DND-41 (cell line): Measurements from ENCODE around the gene TMEM132D.

ENCODE experiments used
- ATAC-seq: fragments of 200-7000 bp; cut with Tn5 transposase; 3 replicates; pipeline ENCODE4 v1.9.1; 2021; ENCODE audit warnings: low read depth; ENCODE audit not compliant: insufficient read depth
- DNase-seq: peaks from one replicate; pipeline ENCODE4 v3.0.0-alpha.2; 2020
- H2AFZ ChIP-seq: 2 replicates; pipeline ENCODE4 v1.6.0; 2012; ENCODE audit warnings: low read depth, low read length
- H3K27ac ChIP-seq: 2 replicates; pipeline ENCODE4 v1.5.1; 2012; ENCODE audit warnings: low read length, inconsistent platforms
- H3K27me3 ChIP-seq: fragments of 200-600 bp; sonication (generic); 2 replicates; pipeline ENCODE4 v1.6.0; 2012; ENCODE audit warnings: low read length, mild to moderate bottlenecking, inconsistent platforms; ENCODE audit not compliant: insufficient read depth, poor library complexity
- H3K36me3 ChIP-seq: 2 replicates; pipeline ENCODE4 v1.5.1; 2012; ENCODE audit warnings: low read length, inconsistent platforms; ENCODE audit not compliant: insufficient read depth
- H3K4me1 ChIP-seq: 2 replicates; pipeline ENCODE4 v1.5.1; 2012; ENCODE audit warnings: mild to moderate bottlenecking, low read length; ENCODE audit not compliant: insufficient read depth
- H3K4me2 ChIP-seq: 2 replicates; pipeline ENCODE4 v1.6.0; 2012; ENCODE audit warnings: mild to moderate bottlenecking, moderate library complexity, low read length, inconsistent platforms; ENCODE audit not compliant: insufficient read depth
- H3K4me3 ChIP-seq, 2 experiments: fragments of 200-600 bp in 1 of 2; shearing (Covaris generic) in 1 of 2; 2 replicates each; pipeline ENCODE4 v1.5.1; 2012 to 2016; ENCODE audit warnings: inconsistent platforms in 2 of 2, low read length in 2 of 2, mild to moderate bottlenecking in 2 of 2, low read depth in 1 of 2, moderate library complexity in 1 of 2
- H3K79me2 ChIP-seq: 2 replicates; pipeline ENCODE4 v1.6.0; 2012; ENCODE audit warnings: low read length, inconsistent platforms; ENCODE audit not compliant: insufficient read depth
- H3K9ac ChIP-seq: 2 replicates; pipeline ENCODE4 v1.6.0; 2012; ENCODE audit warnings: low read depth, mild to moderate bottlenecking, inconsistent platforms, low read length, moderate library complexity
- H3K9me3 ChIP-seq: 2 replicates; pipeline ENCODE4 v1.5.1; 2012; ENCODE audit warnings: low read length, moderate library complexity, mild to moderate bottlenecking, inconsistent platforms; ENCODE audit not compliant: insufficient read depth, severe bottlenecking
- H4K20me1 ChIP-seq: 2 replicates; pipeline ENCODE4 v1.6.0; 2012; ENCODE audit warnings: low read length; ENCODE audit not compliant: insufficient read depth
- CTCF ChIP-seq: IDR thresholded peaks from 2 replicates; pipeline ENCODE4 v1.5.1; 2012; ENCODE audit warnings: borderline replicate concordance, low read length, moderate library complexity, mild to moderate bottlenecking; ENCODE audit not compliant: poor library complexity, severe bottlenecking; ENCODE audit errors: extremely low read depth
- EZH2 ChIP-seq: IDR thresholded peaks from 3 replicates; pipeline ENCODE4 v1.6.1; 2012; ENCODE audit warnings: borderline replicate concordance, low read depth, mild to moderate bottlenecking, moderate library complexity, low read length, inconsistent platforms; ENCODE audit not compliant: severe bottlenecking

Gene TMEM132D

DNA sequence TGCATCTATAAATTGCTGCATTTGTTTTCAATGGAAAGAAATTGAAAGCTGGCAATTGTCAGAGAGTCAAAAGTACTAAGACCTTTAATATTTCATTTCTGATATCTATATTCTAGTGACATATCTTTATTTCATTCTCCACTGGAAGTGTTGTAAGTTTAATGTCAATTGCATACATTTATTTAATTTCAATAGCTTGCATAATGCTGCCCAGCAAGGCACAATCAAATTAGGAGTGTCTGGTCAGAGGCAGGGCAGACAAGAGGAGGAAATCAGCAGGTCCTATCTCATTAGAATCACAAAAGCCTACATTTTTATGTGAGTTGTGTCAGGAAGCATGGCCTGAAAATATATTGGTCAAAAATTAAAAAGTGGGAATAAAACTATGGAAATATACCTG is 112.9 kb downstream of the TMEM132D start:
- Histone ChIP-seq H3K9me3 (no peaks in the 10 kb centered on the region), H3K9ac (no peak overlapping the region), H3K27ac (no peak overlapping the region), H4K20me1 (no peaks in the 10 kb centered on the region), H2AFZ (no peak overlapping the region), H3K27me3 (no peaks in the 10 kb centered on the region), H3K4me1 (no peaks in the 10 kb centered on the region), H3K4me3 (no peak overlapping the region), H3K36me3 (no peaks in the 10 kb centered on the region), H3K79me2 (no peaks in the 10 kb centered on the region), H3K4me2 (no peak overlapping the region)
- DNase-seq (no peak), ATAC-seq (no peak)
- TF ChIP-seq EZH2: no peak
- no peak for TF ChIP-seq CTCF

DNA sequence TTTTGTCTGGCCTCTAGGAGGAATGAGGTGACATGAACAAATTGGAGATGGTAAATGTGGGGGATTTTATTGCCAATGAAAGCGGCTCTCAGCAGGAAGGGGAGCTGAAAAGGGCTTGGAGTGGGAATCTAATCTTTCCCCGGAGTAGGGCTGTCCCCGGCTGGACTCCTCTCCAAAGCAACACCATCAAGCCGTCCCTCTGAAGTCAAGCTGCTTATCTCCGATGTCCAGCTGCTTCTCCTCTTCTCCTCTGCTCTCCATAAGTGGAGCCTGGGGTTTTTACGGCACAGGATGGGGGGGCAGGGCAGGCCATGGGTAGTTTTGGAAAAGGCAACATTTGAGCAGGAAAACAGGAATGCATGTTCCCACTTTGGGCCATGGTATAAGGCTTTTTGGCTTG is 113.5 kb downstream of the TMEM132D start:
- no peak overlapping the region for H3K9ac ChIP-seq
- H3K36me3 ChIP-seq: no peaks in the 10 kb centered on the region
- no peaks in the 10 kb centered on the region for H3K79me2 ChIP-seq
- H2AFZ ChIP-seq: no peak overlapping the region
- TF ChIP-seq CTCF (no peak), EZH2 (no peak)
- no peak overlapping the region for H3K4me3 ChIP-seq
- no peaks in the 10 kb centered on the region for H3K9me3 ChIP-seq
- no peak for ATAC-seq
- H3K27me3 ChIP-seq: no peaks in the 10 kb centered on the region
- H3K27ac ChIP-seq: no peak overlapping the region
- no peak overlapping the region for H3K4me2 ChIP-seq
- no peak for DNase-seq
- no peaks in the 10 kb centered on the region for H3K4me1 ChIP-seq
- no peaks in the 10 kb centered on the region for H4K20me1 ChIP-seq

DNA sequence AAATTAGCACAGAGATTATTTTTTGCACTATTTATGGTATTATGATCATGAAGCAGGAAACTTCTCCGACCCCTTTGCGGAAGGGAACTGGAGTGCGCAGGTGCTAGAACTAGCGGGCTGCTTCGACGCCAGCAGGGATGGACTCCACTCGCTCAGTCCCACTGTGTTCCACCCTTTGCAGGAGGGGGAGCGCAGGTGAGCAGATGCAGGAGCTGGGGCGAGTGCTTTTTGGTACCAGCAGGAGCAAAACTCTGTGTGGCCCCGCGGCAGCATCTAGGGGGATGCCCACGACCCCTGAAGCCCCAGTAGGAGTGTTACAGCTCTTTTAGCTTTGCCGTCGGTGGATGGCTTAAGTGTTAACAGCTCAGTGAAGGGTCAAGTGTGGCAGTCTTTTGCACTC is 113.9 kb downstream of the TMEM132D start:
- TF ChIP-seq CTCF (no peak), EZH2 (no peak)
- Histone ChIP-seq H4K20me1 (no peaks in the 10 kb centered on the region), H2AFZ (no peak overlapping the region), H3K4me1 (no peaks in the 10 kb centered on the region), H3K79me2 (no peaks in the 10 kb centered on the region), H3K9me3 (no peaks in the 10 kb centered on the region), H3K4me3 (no peak overlapping the region), H3K9ac (no peak overlapping the region), H3K4me2 (no peak overlapping the region), H3K27me3 (no peaks in the 10 kb centered on the region), H3K27ac (no peak overlapping the region), H3K36me3 (no peaks in the 10 kb centered on the region)
- DNase-seq (no peak), ATAC-seq (no peak)

GRCh38 chr12:129788506-129789084 is 115.2 kb downstream of the TMEM132D start:
- Histone ChIP-seq H3K4me3 (no peak overlapping the region), H3K9me3 (no peaks in the 10 kb centered on the region), H3K9ac (no peak overlapping the region), H4K20me1 (no peaks in the 10 kb centered on the region), H3K4me1 (no peaks in the 10 kb centered on the region), H3K27ac (no peak overlapping the region), H3K4me2 (no peak overlapping the region), H3K27me3 (no peaks in the 10 kb centered on the region), H3K79me2 (no peaks in the 10 kb centered on the region), H3K36me3 (no peaks in the 10 kb centered on the region), H2AFZ (no peak overlapping the region)
- TF ChIP-seq EZH2: no peak
- no peak for TF ChIP-seq CTCF
- DNase-seq (no peak), ATAC-seq (no peak)
